Activated CD8-positive, alpha-beta T cell treated with anti-CD3 and anti-CD28 coated beads, Interleukin-2, amount 10 ng/mL, durations not matched to agents 7 days and 5 days (primary cell): ENCODE measurements around the gene IL17RE. TPM values are rescaled to one million over a fixed set of nuclear protein-coding genes. Genes with fewer than 3 reads are reported as not detected.
"Not testable (repeated sequence)": the region's sequence is repeated elsewhere in the genome, so short reads cannot be mapped to it uniquely, and the experiment has no call there.

ENCODE experiments used
- ATAC-seq: fragments of 150-1000 bp; cut with Tn5 transposase; one replicate; pipeline ENCODE4 v1.10.0; 2021; ENCODE audit warnings: moderate library complexity
- CTCF ChIA-PET: fragments of 350-600 bp; sonication (Branson Sonifier 250); formaldehyde crosslinking; loops from one replicate; lab custom pipeline; 2021; ENCODE audit warnings: antibody characterized with exemption; lab: Charles Lee
- POLR2A ChIA-PET: fragments of 350-600 bp; sonication (Branson Sonifier 250); formaldehyde crosslinking; loops from one replicate; lab custom pipeline; 2021; ENCODE audit warnings: antibody characterized with exemption; lab: Charles Lee
- DNase-seq: peaks from one replicate; pipeline ENCODE4 v3.0.0-alpha.2; 2020
- H3K27ac Mint-ChIP-seq: one replicate; pipeline ENCODE4 v1.8.0; 2021; ENCODE audit warnings: mild to moderate bottlenecking, mixed read lengths
- H3K27me3 Mint-ChIP-seq: one replicate; pipeline ENCODE4 v1.8.0; 2021; ENCODE audit warnings: low read depth, mixed read lengths
- H3K36me3 Mint-ChIP-seq: one replicate; pipeline ENCODE4 v1.8.0; 2021; ENCODE audit warnings: low read depth, mixed read lengths
- H3K4me1 Mint-ChIP-seq: one replicate; pipeline ENCODE4 v1.8.0; 2021; ENCODE audit warnings: low read depth, mixed read lengths
- H3K4me3 Mint-ChIP-seq: one replicate; pipeline ENCODE4 v1.8.0; 2021; ENCODE audit warnings: mild to moderate bottlenecking, mixed read lengths
- H3K9me3 Mint-ChIP-seq: one replicate; pipeline ENCODE4 v1.8.0; 2022; ENCODE audit warnings: mixed read lengths; ENCODE audit not compliant: insufficient read depth
- total RNA-seq, 2 experiments: library from RNA; stranded (reverse); gene quantifications; one replicate each; pipeline ENCODE4 v1.2.3, GENCODE V29; 2021

Gene IL17RE
- total RNA-seq, result 1 to 10 TPM; 1.3 to 1.8 TPM

GRCh38 chr3:9902372-9903237 lies at the start of gene IL17RE:
Gene IL17RE (plus strand): TSS chr3:9902848. CDS start chr3:9902933, 85 bp downstream.
- no peaks in the 10 kb centered on the region for H3K36me3 Mint-ChIP-seq
- peak within 1 kb of the TSS; percentile 83 for H3K27ac Mint-ChIP-seq
- H3K27me3 Mint-ChIP-seq, result no peaks in the 10 kb centered on the region
- H3K4me1 Mint-ChIP-seq, result peaks cover 35% of the 10 kb centered on the region
- peak within 1 kb of the TSS; percentile 30 for H3K4me3 Mint-ChIP-seq
- POLR2A ChIA-PET, result interaction anchor here (0.7 to 3.9 kb wide), 6 partner anchors 9 to 84 kb away, joined by 3 to 29 read pairs (median 8); partner anchors contain the start of genes EMC3, IL17RC and JAGN1
- CTCF ChIA-PET, result interaction anchor here (0.7 to 3.5 kb wide), 5 partner anchors 9 to 42 kb away, joined by 3 to 20 read pairs (median 11); partner anchors contain the start of gene JAGN1
- no peaks in the 10 kb centered on the region for H3K9me3 Mint-ChIP-seq
- DNase-seq (peak; percentile 38), ATAC-seq (peak; percentile 77)

GRCh38 chr3:9854291-9854940 lies 48.2 kb upstream of the IL17RE start:
- POLR2A ChIA-PET, H3K36me3 Mint-ChIP-seq, ATAC-seq, H3K27me3 Mint-ChIP-seq, H3K9me3 Mint-ChIP-seq, H3K4me1 Mint-ChIP-seq, DNase-seq, H3K27ac Mint-ChIP-seq, H3K4me3 Mint-ChIP-seq: not testable (repeated sequence)
- CTCF ChIA-PET, result interaction anchor here (0.9 kb wide), 1 partner anchor 9 kb away, joined by 3 read pairs; no protein-coding TSS in a partner anchor

- Mint-ChIP-seq H3K27ac (no peak overlapping the region), H3K4me1 (peaks cover 6% of the 10 kb centered on the region), H3K9me3 (no peaks in the 10 kb centered on the region), H3K27me3 (peaks cover 9% of the 10 kb centered on the region), H3K4me3 (no peak overlapping the region), H3K36me3 (no peaks in the 10 kb centered on the region)
- CTCF ChIA-PET, result no interaction called here
- DNase-seq (no peak), ATAC-seq (no peak)
- POLR2A ChIA-PET, result interaction anchor here (0.6 kb wide), 1 partner anchor 34 kb away, joined by 3 read pairs; no protein-coding TSS in a partner anchor
Measured at GRCh38 chr3:9855594-9855993, 47.1 kb upstream of the IL17RE start.

GRCh38 chr3:9859530-9860025 lies 43.1 kb upstream of the IL17RE start:
- H3K9me3 Mint-ChIP-seq, result no peaks in the 10 kb centered on the region
- POLR2A ChIA-PET, result no interaction called here
- CTCF ChIA-PET, result no interaction called here
- DNase-seq, result no peak
- H3K36me3 Mint-ChIP-seq, result no peaks in the 10 kb centered on the region
- no peak overlapping the region for H3K4me3 Mint-ChIP-seq
- peaks cover 4% of the 10 kb centered on the region for H3K4me1 Mint-ChIP-seq
- peaks cover 8% of the 10 kb centered on the region for H3K27me3 Mint-ChIP-seq
- H3K27ac Mint-ChIP-seq, result no peak overlapping the region
- ATAC-seq, result no peak

GRCh38 chr3:9861201-9861600 lies 41.4 kb upstream of the IL17RE start:
- Mint-ChIP-seq H3K27me3 (peaks cover 7% of the 10 kb centered on the region), H3K9me3 (no peaks in the 10 kb centered on the region), H3K4me3 (no peak overlapping the region), H3K4me1 (peaks cover 4% of the 10 kb centered on the region), H3K36me3 (no peaks in the 10 kb centered on the region), H3K27ac (no peak overlapping the region)
- DNase-seq, result no peak
- ChIA-PET POLR2A (no interaction called here), CTCF (interaction anchor here (1.4 kb wide), 1 partner anchor 72 kb away, joined by 3 read pairs; no protein-coding TSS in a partner anchor)
- ATAC-seq, result no peak

- H3K27me3 Mint-ChIP-seq, result peaks cover 7% of the 10 kb centered on the region
- POLR2A ChIA-PET, result no interaction called here
- ATAC-seq (no peak), DNase-seq (no peak)
- CTCF ChIA-PET, result interaction anchor here (1.4 kb wide), 1 partner anchor 71 kb away, joined by 3 read pairs; no protein-coding TSS in a partner anchor
- no peaks in the 10 kb centered on the region for H3K9me3 Mint-ChIP-seq
- H3K27ac Mint-ChIP-seq, result no peak overlapping the region
- H3K4me3 Mint-ChIP-seq, result no peak overlapping the region
- peaks cover 4% of the 10 kb centered on the region for H3K4me1 Mint-ChIP-seq
- H3K36me3 Mint-ChIP-seq, result no peaks in the 10 kb centered on the region
Measured at GRCh38 chr3:9861626-9862130, 41.0 kb upstream of the IL17RE start.

- ChIA-PET POLR2A (no interaction called here), CTCF (no interaction called here)
- Mint-ChIP-seq H3K9me3 (no peaks in the 10 kb centered on the region), H3K36me3 (no peaks in the 10 kb centered on the region), H3K4me1 (peaks cover 4% of the 10 kb centered on the region), H3K4me3 (no peak overlapping the region), H3K27ac (no peak overlapping the region), H3K27me3 (peaks cover 7% of the 10 kb centered on the region)
- peak; percentile 38 for DNase-seq
- ATAC-seq, result peak; percentile 87
Measured at GRCh38 chr3:9862391-9863057, 40.1 kb upstream of the IL17RE start.

GRCh38 chr3:9863058-9863772 lies 39.4 kb upstream of the IL17RE start:
- CTCF ChIA-PET, result no interaction called here
- H3K4me1 Mint-ChIP-seq, result peaks cover 4% of the 10 kb centered on the region
- H3K27ac Mint-ChIP-seq, result no peak overlapping the region
- no peak for ATAC-seq
- H3K9me3 Mint-ChIP-seq, result no peaks in the 10 kb centered on the region
- no peak for DNase-seq
- peaks cover 7% of the 10 kb centered on the region for H3K27me3 Mint-ChIP-seq
- no peak overlapping the region for H3K4me3 Mint-ChIP-seq
- H3K36me3 Mint-ChIP-seq, result no peaks in the 10 kb centered on the region
- POLR2A ChIA-PET, result no interaction called here

- CTCF ChIA-PET, result interaction anchor here (0.6 kb wide), 1 partner anchor 89 kb away, joined by 3 read pairs; no protein-coding TSS in a partner anchor
- no peaks in the 10 kb centered on the region for H3K9me3 Mint-ChIP-seq
- no peaks in the 10 kb centered on the region for H3K36me3 Mint-ChIP-seq
- H3K4me1 Mint-ChIP-seq, result peaks cover 4% of the 10 kb centered on the region
- POLR2A ChIA-PET, result interaction anchor here (1.3 kb wide), 1 partner anchor 26 kb away, joined by 4 read pairs; the partner anchor contains the start of gene JAGN1
- H3K27me3 Mint-ChIP-seq, result peaks cover 7% of the 10 kb centered on the region
- no peak overlapping the region for H3K27ac Mint-ChIP-seq
- DNase-seq (no peak), ATAC-seq (no peak)
- H3K4me3 Mint-ChIP-seq, result no peak overlapping the region
Measured at GRCh38 chr3:9864200-9864927, 38.3 kb upstream of the IL17RE start.

- DNase-seq, H3K4me3 Mint-ChIP-seq: not testable (repeated sequence)
- POLR2A ChIA-PET, result interaction anchor here (1.3 kb wide), 1 partner anchor 25 kb away, joined by 4 read pairs; the partner anchor contains the start of gene JAGN1
Measured at GRCh38 chr3:9865125-9865637, 37.5 kb upstream of the IL17RE start.

More at GRCh38 chr3:9865125-9865637, 37.5 kb upstream of the IL17RE start:
- H3K4me1 Mint-ChIP-seq, H3K27me3 Mint-ChIP-seq, H3K27ac Mint-ChIP-seq, H3K36me3 Mint-ChIP-seq, ATAC-seq, H3K9me3 Mint-ChIP-seq: not testable (repeated sequence)
- CTCF ChIA-PET, result interaction anchor here (0.6 kb wide), 1 partner anchor 88 kb away, joined by 3 read pairs; no protein-coding TSS in a partner anchor
